Endothelial cell (in vitro differentiated cells): Measurements from ENCODE around the gene SELENON. TPM values are rescaled to one million over a fixed set of nuclear protein-coding genes. Genes with fewer than 3 reads are reported as not detected.

Source experiments
- DNase-seq: peaks from one replicate; pipeline ENCODE4 v3.0.0; 2021; ENCODE audit warnings: low spot score
- H3K27ac Mint-ChIP-seq: one replicate; pipeline ENCODE4 v1.8.0; 2021; ENCODE audit warnings: mixed read lengths, inconsistent platforms; ENCODE audit not compliant: unreplicated experiment
- H3K27me3 Mint-ChIP-seq: one replicate; pipeline ENCODE4 v1.8.0; 2021; ENCODE audit warnings: mild to moderate bottlenecking, moderate library complexity, mixed read lengths, inconsistent platforms; ENCODE audit not compliant: unreplicated experiment
- H3K36me3 Mint-ChIP-seq: one replicate; pipeline ENCODE4 v1.8.0; 2021; ENCODE audit warnings: mild to moderate bottlenecking, low read depth, mixed read lengths, inconsistent platforms; ENCODE audit not compliant: unreplicated experiment
- H3K4me1 Mint-ChIP-seq: one replicate; pipeline ENCODE4 v1.8.0; 2021; ENCODE audit warnings: mild to moderate bottlenecking, mixed read lengths, inconsistent platforms; ENCODE audit not compliant: unreplicated experiment
- H3K4me3 Mint-ChIP-seq: one replicate; pipeline ENCODE4 v1.8.0; 2021; ENCODE audit warnings: mild to moderate bottlenecking, mixed read lengths, inconsistent platforms; ENCODE audit not compliant: unreplicated experiment
- H3K9me3 Mint-ChIP-seq: one replicate; pipeline ENCODE4 v1.8.0; 2021; ENCODE audit warnings: mixed read lengths, inconsistent platforms; ENCODE audit not compliant: unreplicated experiment
- CTCF ChIP-seq: fragments of 200-600 bp; sonication (generic); IDR thresholded peaks from one replicate; pipeline ENCODE4 v1.5.0; 2021; ENCODE audit warnings: antibody characterized with exemption; ENCODE audit not compliant: unreplicated experiment
- total RNA-seq: library from RNA; stranded (reverse); fragmentation: NEBNext Ultra II Directional; extraction: Animal tissue kit (Norgen Biotek cat#: 25700); gene quantifications from one replicate; pipeline ENCODE4 v1.2.1, GENCODE V29; 2021; ENCODE audit not compliant: unreplicated experiment

SELENON gene
- total RNA-seq, 1 donor from 2014 or later: 284 TPM

GRCh38 chr1:25814549-25815087 is 14.6 kb downstream of the SELENON start:
- Mint-ChIP-seq H3K36me3 (peaks cover 34% of the 10 kb centered on the region), H3K4me3 (peak overlapping the region; percentile 57), H3K27ac (no peak overlapping the region), H3K27me3 (peaks cover 18% of the 10 kb centered on the region), H3K9me3 (no peaks in the 10 kb centered on the region), H3K4me1 (peaks cover 22% of the 10 kb centered on the region)
- TF ChIP-seq CTCF: no peak
- DNase-seq: no peak

GRCh38 chr1:25815208-25816111 is 15.5 kb downstream of the SELENON start:
- TF ChIP-seq CTCF: no peak
- Mint-ChIP-seq H3K36me3 (peaks cover 34% of the 10 kb centered on the region), H3K27ac (no peak overlapping the region), H3K27me3 (peaks cover 18% of the 10 kb centered on the region), H3K4me3 (peak overlapping the region; percentile 57), H3K9me3 (no peaks in the 10 kb centered on the region), H3K4me1 (peaks cover 22% of the 10 kb centered on the region)
- no peak for DNase-seq

GRCh38 chr1:25816112-25816718 is 16.2 kb downstream of the SELENON start:
- H3K36me3 Mint-ChIP-seq: peaks cover 34% of the 10 kb centered on the region
- no peak for DNase-seq
- H3K4me1 Mint-ChIP-seq: peaks cover 29% of the 10 kb centered on the region
- H3K9me3 Mint-ChIP-seq: no peaks in the 10 kb centered on the region
- no peak overlapping the region for H3K27ac Mint-ChIP-seq
- H3K4me3 Mint-ChIP-seq: no peak overlapping the region
- TF ChIP-seq CTCF: no peak
- peaks cover 24% of the 10 kb centered on the region for H3K27me3 Mint-ChIP-seq

- no peak for DNase-seq
- Mint-ChIP-seq H3K4me1 (peaks cover 42% of the 10 kb centered on the region), H3K4me3 (peak overlapping the region; percentile 99), H3K27ac (peak overlapping the region; percentile 94), H3K9me3 (no peaks in the 10 kb centered on the region), H3K36me3 (peaks cover 38% of the 10 kb centered on the region), H3K27me3 (peaks cover 24% of the 10 kb centered on the region)
- no peak for TF ChIP-seq CTCF
These were observed 18.0 kb downstream of the SELENON start for GRCh38 chr1:25817840-25818501.
